OCI-M2 (cell line): ENCODE measurements around the gene ANKS6.
"Not testable (repeated sequence)": the region's sequence is repeated elsewhere in the genome, so short reads cannot be mapped to it uniquely, and the experiment has no call there.

Experiments
- DNase-seq: peaks from one replicate; lab custom pipeline; 2025; ENCODE audit not compliant: unreplicated experiment; lab: John Stamatoyannopoulos, UW

ANKS6 gene

DNA sequence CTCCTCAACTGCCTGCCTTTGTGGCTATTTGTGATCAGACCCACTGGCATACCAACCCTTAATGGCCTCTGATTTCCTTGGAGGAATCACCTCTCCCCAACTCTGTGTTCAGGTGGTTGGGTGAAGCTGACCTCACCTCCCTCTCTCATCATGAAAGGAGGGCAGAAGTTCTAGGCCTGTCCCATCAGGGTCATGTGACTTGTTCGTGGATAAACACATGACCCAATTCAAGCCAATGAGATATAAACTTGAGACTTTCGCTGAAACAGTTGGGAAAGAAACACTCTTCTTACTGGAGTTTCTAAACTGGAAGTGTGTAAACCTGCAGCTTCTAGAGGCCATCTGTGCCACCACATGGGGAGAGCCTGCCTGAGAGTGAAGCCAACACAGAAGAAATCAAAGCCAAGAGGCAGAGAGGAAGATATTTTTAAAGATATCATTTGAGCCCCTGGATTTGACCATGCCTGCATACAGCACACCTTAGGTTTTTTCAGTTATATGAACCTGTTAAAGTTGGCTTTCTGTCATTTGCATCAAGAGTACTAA, 93.4 kb downstream of the ANKS6 start:
- DNase-seq: no peak

- DNase-seq: no peak
Observed at GRCh38 chr9:98702340-98702739, 94.0 kb downstream of the ANKS6 start.

DNA sequence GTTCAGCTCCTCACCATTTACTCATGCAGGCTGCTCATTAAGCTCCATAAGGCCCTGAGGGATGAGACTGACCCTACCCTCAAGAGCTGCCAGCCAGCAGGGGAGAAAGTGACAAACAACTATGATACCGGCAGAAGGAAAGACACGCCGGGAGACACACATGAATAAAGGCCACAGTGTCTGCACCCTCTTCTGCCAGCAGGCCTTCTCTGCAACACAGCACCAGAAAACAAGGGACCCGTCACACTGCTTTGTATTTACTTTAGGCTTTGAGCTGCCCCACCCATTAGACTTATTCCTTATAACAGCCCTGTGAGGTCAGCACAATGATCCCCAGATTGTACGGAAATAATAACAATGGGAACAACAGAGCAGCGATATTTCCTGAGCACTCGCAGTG, 94.8 kb downstream of the ANKS6 start:
- no peak for DNase-seq

DNA sequence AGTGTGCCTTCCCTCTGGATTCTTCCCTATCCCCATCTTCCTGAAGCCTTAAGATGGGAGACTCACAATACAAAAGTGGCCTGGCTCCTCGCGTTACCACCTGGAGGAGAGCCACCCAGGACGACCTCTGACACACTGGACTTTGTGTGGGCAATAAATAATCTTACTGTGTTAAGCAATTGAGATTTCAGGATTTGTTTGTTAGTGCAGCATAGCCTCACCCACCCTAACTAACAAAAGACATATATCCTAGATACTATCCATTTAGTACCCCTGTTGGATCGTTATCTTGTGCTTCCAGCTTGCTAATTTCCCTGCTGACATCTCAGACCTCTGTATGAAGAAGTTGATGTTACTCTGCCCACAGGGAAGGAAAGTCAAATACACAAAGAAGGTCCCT, 95.6 kb downstream of the ANKS6 start:
- DNase-seq: no peak

DNA sequence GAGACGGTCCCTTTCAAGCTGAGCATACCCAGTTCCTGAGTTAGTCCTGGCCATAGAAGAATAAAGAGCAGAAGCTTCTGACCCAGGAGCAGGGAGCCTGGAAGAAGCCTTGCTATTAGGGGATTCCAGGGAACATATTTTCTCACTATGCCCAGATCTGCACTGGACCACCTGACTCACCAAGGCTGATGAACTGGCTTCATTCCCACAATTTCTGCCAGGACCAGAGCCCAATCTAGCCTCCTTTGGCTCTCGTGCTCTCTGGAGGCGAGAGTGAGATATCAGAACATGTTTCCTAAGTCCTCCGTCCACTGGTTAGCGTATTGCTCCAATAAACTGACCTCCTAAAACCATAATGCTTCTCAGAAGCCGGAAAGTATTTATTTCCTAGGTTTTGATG, 97.5 kb downstream of the ANKS6 start:
- DNase-seq: no peak

DNA sequence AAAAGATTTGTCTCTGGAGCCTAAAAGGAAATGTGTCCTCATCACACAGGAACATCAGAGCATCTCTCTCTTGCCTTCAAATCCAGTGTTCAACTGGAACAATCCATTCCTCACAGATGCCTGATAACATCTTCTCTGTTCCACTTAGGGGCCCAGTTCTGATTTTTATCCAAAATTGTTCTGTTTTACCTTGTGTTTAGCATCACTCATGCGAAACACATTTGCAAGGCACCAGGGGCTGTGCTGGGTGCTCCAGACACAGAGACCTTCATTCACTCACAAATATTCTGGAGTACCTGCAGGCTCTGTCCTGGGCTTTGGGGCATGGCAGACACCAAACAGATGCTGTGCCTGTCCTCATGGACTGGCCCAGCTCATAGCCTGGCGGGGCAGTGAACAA, 101.4 kb downstream of the ANKS6 start:
- no peak for DNase-seq

DNA sequence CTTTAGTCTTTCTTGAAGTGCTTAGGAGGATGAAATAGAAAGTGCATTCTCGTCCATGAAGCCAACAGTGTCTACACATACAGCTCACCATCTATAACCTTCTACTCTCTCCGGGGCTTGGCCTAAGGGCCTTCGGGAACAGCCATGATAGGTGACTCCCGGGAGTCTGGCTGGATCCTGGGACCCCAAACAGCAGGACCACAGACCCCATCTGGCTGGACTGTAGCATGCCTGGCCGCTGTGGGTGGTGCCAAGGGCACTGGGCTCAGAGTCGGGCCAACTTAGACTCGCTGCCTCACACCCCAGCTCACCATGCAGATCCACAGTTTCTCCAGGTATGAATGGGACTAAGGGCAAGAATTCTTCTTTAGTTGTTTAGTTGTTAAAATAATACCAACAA, 104.0 kb downstream of the ANKS6 start:
- DNase-seq: no peak

DNA sequence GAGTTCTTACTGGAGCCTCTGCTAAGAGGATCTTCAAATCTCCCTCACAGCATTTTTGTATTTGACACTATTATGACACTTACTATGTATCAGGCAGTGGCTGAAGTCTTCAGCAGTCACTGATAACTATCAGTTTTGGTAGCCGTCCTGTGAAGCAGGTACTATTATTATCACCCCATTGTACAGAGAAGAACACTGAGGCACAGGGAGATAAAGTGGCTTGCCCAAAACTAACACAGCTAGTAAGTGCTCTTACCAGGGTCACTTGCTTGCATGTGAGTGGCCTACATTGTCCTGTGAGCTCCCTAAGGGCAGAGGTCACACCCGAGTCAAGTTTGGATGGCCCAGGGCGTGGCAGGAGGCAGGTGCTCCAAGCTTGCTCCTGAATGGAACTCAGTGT, 104.5 kb downstream of the ANKS6 start:
- no peak for DNase-seq

GRCh38 chr9:98690686-98691085, 105.7 kb downstream of the ANKS6 start:
- DNase-seq: no peak

DNA sequence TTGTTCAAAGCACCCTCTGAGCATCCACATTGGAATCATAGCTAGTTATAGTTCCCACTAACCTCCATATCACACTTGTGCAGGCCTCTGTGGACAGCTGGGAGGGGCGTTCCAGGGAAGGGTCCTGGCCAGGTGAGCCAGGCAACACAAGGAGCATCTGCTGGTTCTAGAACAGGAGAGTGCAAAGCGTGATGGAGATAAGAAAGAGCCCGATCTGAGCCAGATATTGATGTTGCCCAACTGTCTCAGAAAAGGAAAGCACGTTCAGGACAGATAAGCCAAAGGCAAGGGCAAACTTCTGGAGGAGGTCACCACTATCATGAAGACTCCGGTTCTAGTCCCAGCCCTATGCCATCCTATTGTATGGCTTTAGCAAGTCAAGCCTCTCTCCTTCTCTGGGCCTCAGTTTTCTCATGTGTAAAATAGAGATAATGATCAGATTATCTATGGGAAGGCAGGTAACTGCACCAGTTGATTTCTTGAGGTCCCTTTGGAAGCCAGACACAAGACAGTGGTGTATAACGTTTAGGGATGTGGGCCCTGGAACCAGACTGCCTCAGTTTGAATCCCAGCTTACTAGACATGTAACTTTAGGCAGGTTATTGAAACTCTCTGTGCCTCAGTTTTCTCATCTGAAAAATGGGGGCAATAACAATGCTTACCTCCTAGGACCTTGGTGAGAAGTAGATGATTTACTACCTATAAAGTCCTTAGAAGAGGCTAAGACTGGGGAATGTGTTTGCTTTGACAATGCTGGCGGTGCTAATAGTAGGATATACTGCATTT, 107.5 kb downstream of the ANKS6 start:
- no peak for DNase-seq

GRCh38 chr9:98687911-98688310, 108.4 kb downstream of the ANKS6 start:
- DNase-seq: no peak

DNA sequence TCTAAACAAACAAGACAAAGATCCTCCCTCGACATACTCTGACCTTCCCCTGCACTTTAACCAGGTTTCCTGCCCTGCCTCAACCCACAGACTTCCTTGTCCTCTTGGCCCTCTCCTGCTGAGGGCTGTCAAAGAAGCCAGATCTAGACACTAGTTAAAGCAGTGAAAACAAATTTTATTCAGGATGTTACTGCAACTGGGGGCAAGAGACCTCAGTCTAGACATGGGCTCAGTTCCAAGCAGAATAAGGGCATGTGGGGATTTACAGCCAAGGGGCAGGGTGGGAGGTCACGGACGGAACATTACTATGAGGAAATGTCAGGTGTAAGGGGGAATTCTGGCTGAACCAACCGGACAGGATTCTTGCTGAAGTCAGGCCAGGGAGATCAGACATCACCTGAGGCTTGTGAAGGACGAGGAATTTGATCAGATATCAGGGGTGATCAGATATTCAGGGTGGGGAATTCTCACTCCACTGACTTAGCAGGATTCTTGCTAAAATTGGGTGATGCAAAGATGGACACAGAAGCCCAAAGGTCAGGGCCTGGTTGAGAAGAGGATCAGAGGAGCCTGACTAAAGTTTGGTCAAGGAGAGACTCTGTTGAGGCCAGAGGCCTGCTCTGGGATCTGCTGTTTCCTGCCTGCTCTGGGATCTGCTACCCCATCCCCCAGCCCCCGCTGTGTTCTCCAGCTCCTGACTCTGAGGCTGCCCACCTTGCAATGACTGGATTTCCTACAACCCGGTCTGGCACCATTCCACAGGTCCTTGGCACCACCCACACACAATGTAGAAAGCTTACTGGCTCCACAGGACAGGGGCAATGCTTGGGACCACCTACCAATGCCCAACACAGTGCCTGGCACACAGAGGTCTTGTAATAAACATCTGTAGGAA, 109.1 kb downstream of the ANKS6 start:
- no peak for DNase-seq

GRCh38 chr9:98684816-98685215, 111.5 kb downstream of the ANKS6 start:
- DNase-seq: not testable (repeated sequence)
